GM12873 (cell line): ENCODE data around the gene NKAIN4.

Experiments used
- CTCF ChIP-seq: IDR thresholded peaks from 2 replicates; pipeline ENCODE4 v1.5.1; 2012; ENCODE audit warnings: low read depth, mild to moderate bottlenecking, moderate library complexity, low read length, control low read depth; ENCODE audit not compliant: insufficient read depth; ENCODE audit errors: missing control alignments

The NKAIN4 gene

DNA sequence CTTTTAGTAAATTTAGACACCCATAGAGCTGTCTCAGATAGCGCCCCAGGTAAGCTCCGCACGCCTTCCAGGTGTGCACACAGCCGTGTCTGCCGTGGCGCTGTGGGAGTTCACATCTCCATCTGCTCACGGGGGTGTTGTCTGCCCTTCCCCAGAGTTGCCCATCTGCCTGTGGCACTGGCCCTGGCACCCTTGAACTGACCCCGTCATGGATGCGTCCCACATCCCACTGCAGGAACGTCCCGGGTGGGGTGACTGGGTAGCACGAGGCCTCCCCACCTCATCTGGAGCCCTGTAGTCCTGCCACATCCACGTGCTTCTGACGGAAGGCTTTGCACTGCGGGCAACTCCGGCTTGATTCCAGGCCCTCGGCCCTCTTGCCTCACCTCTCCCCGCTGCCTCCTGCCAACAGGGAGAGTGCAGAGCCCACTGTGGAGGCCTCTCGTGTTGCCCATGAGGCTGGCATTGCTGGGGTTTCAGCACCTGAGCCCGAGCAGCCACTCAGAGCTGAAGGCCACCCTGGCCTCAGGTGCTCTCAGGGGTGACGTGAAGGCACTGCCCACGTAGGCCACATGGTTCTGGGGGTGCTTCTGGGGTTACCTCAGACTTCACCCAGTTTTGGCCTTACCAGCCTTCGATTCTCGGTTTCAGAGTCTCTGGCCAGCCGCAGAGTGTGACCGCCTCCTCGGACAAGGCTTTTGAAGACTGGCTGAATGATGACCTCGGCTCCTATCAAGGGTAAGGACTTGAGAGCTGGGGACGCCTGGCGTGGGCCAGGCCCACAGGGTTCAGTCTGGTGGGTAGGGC lies 23.4 kb upstream of the NKAIN4 start:
- no peak for TF ChIP-seq CTCF

DNA sequence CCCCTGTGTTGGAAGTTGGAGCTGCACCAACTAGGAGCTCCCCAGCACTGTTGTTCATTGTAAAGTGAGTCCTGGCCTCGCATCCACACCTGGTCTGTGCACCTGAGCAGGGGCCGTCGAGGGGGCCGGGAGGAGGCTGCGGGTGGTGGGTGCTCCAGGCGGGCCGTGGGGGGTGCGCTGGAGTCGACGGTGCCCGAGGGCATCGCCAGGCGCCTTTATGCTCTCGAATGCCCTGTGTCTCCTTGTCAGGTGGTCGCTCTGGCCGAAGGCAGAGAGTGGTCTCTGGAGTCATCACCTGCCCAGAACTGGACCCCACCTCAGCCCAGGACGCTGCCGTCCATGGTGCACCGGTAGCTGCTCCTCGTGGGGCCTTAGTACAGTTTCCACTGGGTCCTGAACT lies 22.7 kb upstream of the NKAIN4 start:
- no peak for TF ChIP-seq CTCF

- no peak for TF ChIP-seq CTCF
These were observed 21.6 kb upstream of the NKAIN4 start for GRCh38 chr20:63275825-63276224.

DNA sequence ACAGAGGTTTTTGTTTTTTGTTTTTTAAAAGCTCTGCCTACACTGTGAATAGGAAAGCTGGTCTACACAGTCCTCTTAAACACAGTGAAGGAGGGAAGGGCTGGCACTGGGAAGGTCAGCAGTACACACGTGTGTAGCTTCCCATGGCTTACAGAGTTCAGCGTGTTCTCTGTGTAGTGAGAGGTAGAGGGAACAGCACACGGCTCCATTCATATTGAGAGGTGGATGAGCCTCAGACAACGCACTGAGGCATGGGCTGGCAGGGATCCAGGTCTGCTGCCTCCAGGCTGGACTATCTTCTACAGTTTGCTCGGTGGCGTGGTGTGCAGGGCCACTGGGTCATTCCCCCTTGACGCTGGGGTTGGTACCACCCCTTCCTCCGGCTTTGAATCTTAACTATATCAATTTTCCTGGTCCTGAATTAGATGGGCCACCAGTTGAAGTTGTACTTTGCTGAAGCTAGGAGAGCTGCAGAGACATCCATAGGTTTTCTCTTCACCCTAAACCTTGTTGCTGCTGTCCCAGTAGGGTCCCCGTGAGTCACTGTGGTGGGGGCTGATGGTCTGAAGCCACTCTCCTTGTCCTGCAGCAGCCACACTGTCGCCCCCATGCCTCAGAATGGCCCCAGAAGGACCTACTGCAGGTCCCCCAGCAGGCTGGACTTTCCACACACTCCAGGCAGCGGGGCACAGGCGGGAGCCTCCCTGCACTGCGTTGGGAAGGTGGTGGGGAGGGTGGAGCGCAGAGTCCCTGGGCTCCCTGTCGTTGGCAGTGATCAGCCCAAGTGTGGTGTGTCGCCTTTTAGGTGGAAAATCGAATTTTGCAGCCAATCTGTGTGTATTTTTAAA lies 20.3 kb upstream of the NKAIN4 start:
- no peak for TF ChIP-seq CTCF

DNA sequence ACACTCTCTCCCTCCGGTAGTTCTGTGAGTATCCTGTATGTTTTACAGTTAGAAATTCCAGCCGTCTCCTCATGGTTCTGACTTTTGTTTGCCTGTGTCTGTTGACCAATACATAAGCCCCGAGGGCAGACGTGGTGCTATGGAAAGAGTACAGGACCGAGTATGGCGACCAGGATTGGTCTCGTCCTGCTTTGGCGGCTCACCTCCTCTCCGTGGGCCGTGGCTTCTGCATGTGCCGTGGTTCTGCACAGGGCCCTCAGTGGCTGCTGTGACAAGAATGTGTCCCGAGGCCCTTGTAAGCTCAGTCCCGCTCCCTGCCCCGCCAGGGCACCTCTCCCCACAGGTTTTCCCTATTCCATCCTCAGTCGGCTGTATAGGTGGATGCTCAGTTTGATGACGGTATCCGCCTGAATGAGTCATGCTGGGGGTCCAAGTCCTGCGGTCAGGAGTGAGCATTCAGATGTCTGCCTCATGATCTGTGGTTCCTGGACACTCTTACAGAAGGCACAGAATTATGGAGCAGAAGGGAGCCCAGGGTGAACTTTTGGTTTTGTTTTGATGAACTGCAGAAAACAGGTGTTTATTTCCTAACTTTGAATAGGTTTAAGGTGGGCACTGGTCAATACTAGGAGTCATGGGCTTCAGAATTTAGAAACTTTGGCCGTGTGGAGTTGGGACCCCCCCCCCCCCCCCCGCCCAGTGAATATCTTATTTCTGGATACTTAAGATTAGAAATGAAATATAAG lies 19.5 kb upstream of the NKAIN4 start:
- no peak for TF ChIP-seq CTCF

GRCh38 chr20:63273059-63273579 lies 18.9 kb upstream of the NKAIN4 start:
- no peak for TF ChIP-seq CTCF
